MV-4-11 (cell line): Measurements from ENCODE around the gene ERRFI1.

ENCODE experiments used
- DNase-seq: peaks from one replicate; lab custom pipeline; 2025; lab: John Stamatoyannopoulos, UW

The ERRFI1 gene

GRCh38 chr1:8018492-8019228 is 7.4 kb downstream of the ERRFI1 start:
- DNase-seq: no peak

GRCh38 chr1:8017495-8018197 is 8.5 kb downstream of the ERRFI1 start:
- no peak for DNase-seq

- DNase-seq: no peak
Measured at GRCh38 chr1:8016895-8017241, 9.2 kb downstream of the ERRFI1 start.

GRCh38 chr1:8016210-8016894 is 9.8 kb downstream of the ERRFI1 start:
- no peak for DNase-seq

GRCh38 chr1:8015809-8016165 is 10.3 kb downstream of the ERRFI1 start:
- DNase-seq: no peak

- peak; percentile 56 for DNase-seq
Measured at GRCh38 chr1:8015036-8015808, 10.9 kb downstream of the ERRFI1 start.

GRCh38 chr1:8014381-8014988 is 11.6 kb downstream of the ERRFI1 start:
- DNase-seq: no peak

- no peak for DNase-seq
Measured at GRCh38 chr1:8013800-8014199, 12.3 kb downstream of the ERRFI1 start.

- DNase-seq: no peak
Measured at GRCh38 chr1:8013399-8013798, 12.7 kb downstream of the ERRFI1 start.

- no peak for DNase-seq
Measured at GRCh38 chr1:8012955-8013354, 13.2 kb downstream of the ERRFI1 start.

GRCh38 chr1:8011923-8012858 is 13.9 kb downstream of the ERRFI1 start:
- no peak for DNase-seq

GRCh38 chr1:8011016-8011415 is 15.1 kb downstream of the ERRFI1 start:
- DNase-seq: no peak

GRCh38 chr1:8010080-8010664 is 15.9 kb downstream of the ERRFI1 start:
- DNase-seq: no peak

GRCh38 chr1:8009043-8010002 is 16.8 kb downstream of the ERRFI1 start:
- DNase-seq: no peak

- no peak for DNase-seq
Measured at GRCh38 chr1:8006037-8006963, 19.8 kb downstream of the ERRFI1 start.

- DNase-seq: peak; percentile 85
Measured at GRCh38 chr1:8004803-8005573, 21.1 kb downstream of the ERRFI1 start.

- no peak for DNase-seq
Measured at GRCh38 chr1:8004113-8004802, 21.9 kb downstream of the ERRFI1 start.
